Lung (tissue), 12 donors: Measurements from ENCODE around the gene NCS1. TPM values are rescaled to one million over a fixed set of nuclear protein-coding genes. Genes with fewer than 3 reads are reported as not detected.
A peak's percentile ranks its signal among the peaks of the same experiment; 100 is the strongest.

Source experiments
- ATAC-seq: fragments of 200-7000 bp; cut with Tn5 transposase; one replicate; pipeline ENCODE4 v1.9.1; 2020; ENCODE audit warnings: moderate number of reproducible peaks; ENCODE audit not compliant: insufficient read depth, low FRiP score
- DNase-seq, 3 donors: peaks; one replicate each; pipeline ENCODE4 v3.0.0-alpha.2; 2013 to 2017
- H3K27ac ChIP-seq, 2 donors: one replicate each; pipeline ENCODE4 v1.5.1; 2013; ENCODE audit warnings: mild to moderate bottlenecking in 2 of 2, moderate library complexity in 2 of 2, control low read depth in 1 of 2, inconsistent platforms in 1 of 2, low read depth in 1 of 2, low read length in 1 of 2
- H3K27me3 ChIP-seq, 3 donors: one replicate each; pipeline ENCODE4 v1.5.1; 2013; ENCODE audit warnings: low read length in 2 of 3; ENCODE audit not compliant: control insufficient read depth in 3 of 3, insufficient read depth in 3 of 3
- H3K36me3 ChIP-seq, 4 donors: one replicate each; pipeline ENCODE4 v1.5.1; 2013; ENCODE audit warnings: low read length in 4 of 4, mild to moderate bottlenecking in 1 of 4, moderate library complexity in 1 of 4; ENCODE audit not compliant: control insufficient read depth in 4 of 4, insufficient read depth in 4 of 4
- H3K4me1 ChIP-seq, 5 donors: one replicate each; pipeline ENCODE4 v1.5.1; 2013; ENCODE audit warnings: low read length in 5 of 5, mild to moderate bottlenecking in 2 of 5, moderate library complexity in 1 of 5; ENCODE audit not compliant: control insufficient read depth in 5 of 5, insufficient read depth in 5 of 5
- H3K4me3 ChIP-seq: one replicate; pipeline ENCODE4 v1.5.1; 2013; ENCODE audit warnings: mild to moderate bottlenecking, control low read depth, moderate library complexity
- H3K9ac ChIP-seq, 2 donors: one replicate each; pipeline ENCODE4 v1.5.1; 2013; ENCODE audit warnings: low read length in 2 of 2, control low read depth in 1 of 2; ENCODE audit not compliant: insufficient read depth in 1 of 2
- H3K9me3 ChIP-seq, 4 donors: one replicate each; pipeline ENCODE4 v1.5.1; 2013; ENCODE audit warnings: low read length in 3 of 4, mild to moderate bottlenecking in 1 of 4, moderate library complexity in 1 of 4; ENCODE audit not compliant: control insufficient read depth in 4 of 4, insufficient read depth in 3 of 4
- WGBS, 2 donors: extraction: QIAGEN DNeasy Blood & Tissue Kit; methylation state at CpG; one replicate each; pipeline ENCODE4 v1.1.7; 2013; 5-methylcytosine and 5-hydroxymethylcytosine counted together
- polyA plus RNA-seq, 2 donors: library from polyadenylated mRNA; stranded (reverse); fragments of 200-250 nt; gene quantifications; one replicate each; pipeline ENCODE4 v1.2.1, GENCODE V29; 2013
- total RNA-seq, 2 donors: library from RNA; depleted of rRNA in 1 of 2; stranded (reverse); fragments of >200 nt in 1 of 2; gene quantifications; one replicate each; pipeline ENCODE4 v1.2.1, GENCODE V29; 2014 to 2021
- TF ChIP-seq, protein P1 (sequence below): IDR thresholded peaks from 2 replicates; pipeline ENCODE4 v1.5.1; 2012; ENCODE audit warnings: mild to moderate bottlenecking; ENCODE audit errors: control extremely low read depth, extremely low read depth
- donor health status: control.
- donor health status: control.
- donor health status: Bipolar disorder and iron deficiency.
- donor health status: healthy.
- donor health status: DM: yes; HTN: yes; CAD: no.

NCS1 gene
- total and polyA plus RNA-seq, 4 donors, result 5.8 to 27.5 (median 6.5) TPM

- no peak for ATAC-seq
Observed at GRCh38 chr9:130200038-130200849, 28.0 kb downstream of the NCS1 start.

GRCh38 chr9:130201399-130201873 lies 29.2 kb downstream of the NCS1 start:
- Histone ChIP-seq H3K4me3 (no peak overlapping the region), H3K9ac (no peak overlapping the region), H3K27ac (no peak overlapping the region), H3K9me3 (no peaks in the 10 kb centered on the region), H3K4me1 (peaks cover 0 to 36% (median 5%) of the 10 kb centered on the region in 5 donors), H3K27me3 (no peaks in the 10 kb centered on the region), H3K36me3 (no peaks in the 10 kb centered on the region)
- 91 to 93% methylated on average over 12 of the region's 12 CpGs for WGBS, 2 donors
- ATAC-seq, result no peak
- TF ChIP-seq, protein P1, sequence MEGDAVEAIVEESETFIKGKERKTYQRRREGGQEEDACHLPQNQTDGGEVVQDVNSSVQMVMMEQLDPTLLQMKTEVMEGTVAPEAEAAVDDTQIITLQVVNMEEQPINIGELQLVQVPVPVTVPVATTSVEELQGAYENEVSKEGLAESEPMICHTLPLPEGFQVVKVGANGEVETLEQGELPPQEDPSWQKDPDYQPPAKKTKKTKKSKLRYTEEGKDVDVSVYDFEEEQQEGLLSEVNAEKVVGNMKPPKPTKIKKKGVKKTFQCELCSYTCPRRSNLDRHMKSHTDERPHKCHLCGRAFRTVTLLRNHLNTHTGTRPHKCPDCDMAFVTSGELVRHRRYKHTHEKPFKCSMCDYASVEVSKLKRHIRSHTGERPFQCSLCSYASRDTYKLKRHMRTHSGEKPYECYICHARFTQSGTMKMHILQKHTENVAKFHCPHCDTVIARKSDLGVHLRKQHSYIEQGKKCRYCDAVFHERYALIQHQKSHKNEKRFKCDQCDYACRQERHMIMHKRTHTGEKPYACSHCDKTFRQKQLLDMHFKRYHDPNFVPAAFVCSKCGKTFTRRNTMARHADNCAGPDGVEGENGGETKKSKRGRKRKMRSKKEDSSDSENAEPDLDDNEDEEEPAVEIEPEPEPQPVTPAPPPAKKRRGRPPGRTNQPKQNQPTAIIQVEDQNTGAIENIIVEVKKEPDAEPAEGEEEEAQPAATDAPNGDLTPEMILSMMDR, result no peak
- no peak for DNase-seq

More at GRCh38 chr9:130200038-130200849, 28.0 kb downstream of the NCS1 start:
- no peaks in the 10 kb centered on the region for H3K36me3 ChIP-seq
- no peaks in the 10 kb centered on the region for H3K9me3 ChIP-seq
- H3K27ac ChIP-seq, result no peak overlapping the region
- WGBS, 2 donors, result 74 to 76% methylated on average over 17 of the region's 17 CpGs
- H3K27me3 ChIP-seq, result no peaks in the 10 kb centered on the region
- TF ChIP-seq, protein P1, result no peak
- no peak overlapping the region for H3K9ac ChIP-seq
- peaks cover 0 to 44% (median 5%) of the 10 kb centered on the region in 5 donors for H3K4me1 ChIP-seq
- no peak overlapping the region for H3K4me3 ChIP-seq
- peak; percentile 52 to 73 (median 54) for DNase-seq

- peaks cover 0 to 30% (median 5%) of the 10 kb centered on the region in 5 donors for H3K4me1 ChIP-seq
- H3K36me3 ChIP-seq, result no peaks in the 10 kb centered on the region
- TF ChIP-seq, protein P1, result no peak
- no peak overlapping the region for H3K4me3 ChIP-seq
- H3K27me3 ChIP-seq, result no peaks in the 10 kb centered on the region
- no peaks in the 10 kb centered on the region for H3K9me3 ChIP-seq
- no peak for DNase-seq
- 88 to 89% methylated on average over 8 of the region's 8 CpGs for WGBS, 2 donors
- no peak overlapping the region for H3K27ac ChIP-seq
- ATAC-seq, result no peak
- no peak overlapping the region for H3K9ac ChIP-seq
Observed at GRCh38 chr9:130201974-130202373, 29.8 kb downstream of the NCS1 start.
